ENCODE data around the gene SPNS3.

SPNS3 gene

DNA sequence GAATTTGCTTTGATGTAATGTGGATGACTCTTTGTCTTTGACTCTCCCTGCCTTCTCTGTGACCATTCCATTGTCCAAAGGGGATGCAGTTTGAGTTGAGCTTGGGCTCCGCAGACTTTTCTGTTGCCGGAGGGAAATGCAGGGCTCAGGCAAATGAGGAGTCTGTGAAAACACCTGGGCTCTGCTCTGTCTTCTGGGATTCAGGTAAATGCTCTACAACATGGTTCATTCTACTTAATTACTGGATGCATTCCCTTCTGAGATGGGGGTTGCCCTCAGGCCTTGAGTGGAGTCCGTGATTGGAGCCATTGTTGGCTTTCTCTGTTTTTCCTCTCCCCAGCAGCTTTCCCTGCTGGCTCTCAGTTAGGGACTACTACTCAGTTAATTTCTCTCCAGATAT lies 38.5 kb downstream of the SPNS3 start:
- Histone ChIP-seq H3K9me3 (ENCODE audit: control insufficient read depth, insufficient read depth, low read length) (no peaks in the 10 kb centered on the region), H3K9ac (ENCODE audit: low read depth, low read length) (no peak overlapping the region), H3K27me3 (ENCODE audit: control insufficient read depth, insufficient read depth, low read length) (no peaks in the 10 kb centered on the region), H3K4me3 (ENCODE audit: low read depth, low read length) (no peak overlapping the region), H3K4me1 (ENCODE audit: control insufficient read depth, insufficient read depth, low read length) (no peaks in the 10 kb centered on the region), H3K36me3 (ENCODE audit: control insufficient read depth, insufficient read depth, low read length) (no peaks in the 10 kb centered on the region), H3K27ac (ENCODE audit: low read depth, low read length) (no peak overlapping the region)

DNA sequence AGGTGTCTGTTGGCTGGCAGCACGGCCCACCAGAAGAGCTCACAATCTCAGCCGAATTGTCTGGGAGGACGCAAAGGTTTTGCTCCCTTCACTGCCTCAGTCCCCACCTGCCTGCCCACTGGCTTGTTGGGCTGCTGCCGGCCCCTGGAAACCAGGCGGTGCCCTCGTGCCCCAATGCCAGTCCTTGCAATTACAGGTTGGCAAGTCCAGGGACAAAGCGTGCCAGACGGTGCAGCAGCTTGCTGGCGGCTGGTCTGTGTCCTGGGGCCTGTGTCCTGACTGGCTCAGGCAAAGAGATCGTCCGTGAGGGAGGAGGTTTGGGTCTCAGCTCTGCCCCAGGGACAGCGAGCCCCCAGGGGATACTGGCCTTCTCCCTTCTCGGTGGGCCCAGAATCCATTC lies 40.4 kb downstream of the SPNS3 start:
- no peaks in the 10 kb centered on the region for H3K9me3 ChIP-seq (ENCODE audit: control insufficient read depth, insufficient read depth, low read length)
- H3K27ac ChIP-seq (ENCODE audit: low read depth, low read length) = no peak overlapping the region
- no peak overlapping the region for H3K4me3 ChIP-seq (ENCODE audit: low read depth, low read length)
- H3K27me3 ChIP-seq (ENCODE audit: control insufficient read depth, insufficient read depth, low read length) = no peaks in the 10 kb centered on the region
- H3K36me3 ChIP-seq (ENCODE audit: control insufficient read depth, insufficient read depth, low read length) = no peaks in the 10 kb centered on the region
- no peak overlapping the region for H3K9ac ChIP-seq (ENCODE audit: low read depth, low read length)
- no peaks in the 10 kb centered on the region for H3K4me1 ChIP-seq (ENCODE audit: control insufficient read depth, insufficient read depth, low read length)

GRCh38 chr17:4475001-4475400 lies 41.3 kb downstream of the SPNS3 start:
- Histone ChIP-seq H3K9me3 (ENCODE audit: control insufficient read depth, insufficient read depth, low read length) (no peaks in the 10 kb centered on the region), H3K4me3 (ENCODE audit: low read depth, low read length) (no peak overlapping the region), H3K27me3 (ENCODE audit: control insufficient read depth, insufficient read depth, low read length) (no peaks in the 10 kb centered on the region), H3K4me1 (ENCODE audit: control insufficient read depth, insufficient read depth, low read length) (no peaks in the 10 kb centered on the region), H3K36me3 (ENCODE audit: control insufficient read depth, insufficient read depth, low read length) (no peaks in the 10 kb centered on the region), H3K9ac (ENCODE audit: low read depth, low read length) (no peak overlapping the region), H3K27ac (ENCODE audit: low read depth, low read length) (no peak overlapping the region)

GRCh38 chr17:4475463-4475862 lies 41.7 kb downstream of the SPNS3 start:
- no peaks in the 10 kb centered on the region for H3K36me3 ChIP-seq (ENCODE audit: control insufficient read depth, insufficient read depth, low read length)
- no peaks in the 10 kb centered on the region for H3K27me3 ChIP-seq (ENCODE audit: control insufficient read depth, insufficient read depth, low read length)
- H3K4me1 ChIP-seq (ENCODE audit: control insufficient read depth, insufficient read depth, low read length) = peaks cover 3% of the 10 kb centered on the region; the same call in 1 of the 2 replicates
- no peak overlapping the region for H3K9ac ChIP-seq (ENCODE audit: low read depth, low read length)
- no peaks in the 10 kb centered on the region for H3K9me3 ChIP-seq (ENCODE audit: control insufficient read depth, insufficient read depth, low read length)
- no peak overlapping the region for H3K4me3 ChIP-seq (ENCODE audit: low read depth, low read length)
- no peak overlapping the region for H3K27ac ChIP-seq (ENCODE audit: low read depth, low read length)

- Histone ChIP-seq H3K36me3 (ENCODE audit: control insufficient read depth, insufficient read depth, low read length) (no peaks in the 10 kb centered on the region), H3K27ac (ENCODE audit: low read depth, low read length) (no peak overlapping the region), H3K9ac (ENCODE audit: low read depth, low read length) (no peak overlapping the region), H3K27me3 (ENCODE audit: control insufficient read depth, insufficient read depth, low read length) (no peaks in the 10 kb centered on the region), H3K9me3 (ENCODE audit: control insufficient read depth, insufficient read depth, low read length) (no peaks in the 10 kb centered on the region), H3K4me1 (ENCODE audit: control insufficient read depth, insufficient read depth, low read length) (peaks cover 6% of the 10 kb centered on the region; the same call in 1 of the 2 replicates), H3K4me3 (ENCODE audit: low read depth, low read length) (no peak overlapping the region)
Measured at GRCh38 chr17:4476017-4476416, 42.3 kb downstream of the SPNS3 start.

GRCh38 chr17:4476511-4477070 lies 42.9 kb downstream of the SPNS3 start:
- Histone ChIP-seq H3K9me3 (ENCODE audit: control insufficient read depth, insufficient read depth, low read length) (no peaks in the 10 kb centered on the region), H3K36me3 (ENCODE audit: control insufficient read depth, insufficient read depth, low read length) (no peaks in the 10 kb centered on the region), H3K27me3 (ENCODE audit: control insufficient read depth, insufficient read depth, low read length) (no peaks in the 10 kb centered on the region), H3K4me1 (ENCODE audit: control insufficient read depth, insufficient read depth, low read length) (peaks cover 6% of the 10 kb centered on the region; the same call in 1 of the 2 replicates), H3K27ac (ENCODE audit: low read depth, low read length) (no peak overlapping the region), H3K4me3 (ENCODE audit: low read depth, low read length) (no peak overlapping the region), H3K9ac (ENCODE audit: low read depth, low read length) (no peak overlapping the region)

- Histone ChIP-seq H3K27me3 (ENCODE audit: control insufficient read depth, insufficient read depth, low read length) (no peaks in the 10 kb centered on the region), H3K9me3 (ENCODE audit: control insufficient read depth, insufficient read depth, low read length) (no peaks in the 10 kb centered on the region), H3K9ac (ENCODE audit: low read depth, low read length) (no peak overlapping the region), H3K36me3 (ENCODE audit: control insufficient read depth, insufficient read depth, low read length) (no peaks in the 10 kb centered on the region), H3K4me1 (ENCODE audit: control insufficient read depth, insufficient read depth, low read length) (peaks cover 6% of the 10 kb centered on the region; the same call in 1 of the 2 replicates), H3K4me3 (ENCODE audit: low read depth, low read length) (no peak overlapping the region), H3K27ac (ENCODE audit: low read depth, low read length) (no peak overlapping the region)
Measured at GRCh38 chr17:4477255-4477791, 43.6 kb downstream of the SPNS3 start.

- no peaks in the 10 kb centered on the region for H3K36me3 ChIP-seq (ENCODE audit: control insufficient read depth, insufficient read depth, low read length)
- H3K4me3 ChIP-seq (ENCODE audit: low read depth, low read length) = no peak overlapping the region
- no peaks in the 10 kb centered on the region for H3K9me3 ChIP-seq (ENCODE audit: control insufficient read depth, insufficient read depth, low read length)
- no peak overlapping the region for H3K27ac ChIP-seq (ENCODE audit: low read depth, low read length)
- peaks cover 6% of the 10 kb centered on the region; the same call in 1 of the 2 replicates for H3K4me1 ChIP-seq (ENCODE audit: control insufficient read depth, insufficient read depth, low read length)
- H3K27me3 ChIP-seq (ENCODE audit: control insufficient read depth, insufficient read depth, low read length) = no peaks in the 10 kb centered on the region
- no peak overlapping the region for H3K9ac ChIP-seq (ENCODE audit: low read depth, low read length)
Measured at GRCh38 chr17:4478318-4478830, 44.6 kb downstream of the SPNS3 start.

DNA sequence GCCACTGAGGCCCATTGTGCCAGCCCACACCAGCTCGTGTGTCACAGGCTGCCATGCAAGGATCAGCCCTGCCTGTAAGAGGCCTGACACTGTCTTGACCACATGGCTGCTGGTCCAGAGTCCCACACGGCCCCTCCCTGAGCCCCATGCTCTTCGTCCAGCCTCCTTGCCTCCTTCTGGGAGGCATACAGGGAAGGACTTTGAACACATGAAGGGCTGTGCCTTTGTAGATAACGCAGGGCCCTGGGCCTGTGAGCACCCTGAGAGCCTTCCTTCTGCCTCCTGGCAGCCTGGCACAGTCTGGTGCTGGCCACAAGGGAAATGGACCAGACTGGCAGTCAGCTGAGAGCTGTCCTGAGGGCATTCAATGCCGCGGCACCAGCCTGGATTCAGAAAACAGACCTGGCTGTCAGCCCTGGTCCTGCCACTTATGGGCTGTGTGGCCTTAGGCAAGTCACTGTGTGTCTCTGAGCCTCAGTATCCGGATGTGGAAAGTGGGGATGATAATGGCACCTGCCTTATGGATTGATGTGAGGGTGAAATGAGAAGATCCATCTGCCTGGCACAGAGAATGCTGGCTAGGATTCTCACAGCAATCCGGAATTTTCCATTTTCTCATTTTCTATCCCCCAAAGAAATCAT lies 45.7 kb downstream of the SPNS3 start:
- Histone ChIP-seq H3K27me3 (ENCODE audit: control insufficient read depth, insufficient read depth, low read length) (no peaks in the 10 kb centered on the region), H3K9me3 (ENCODE audit: control insufficient read depth, insufficient read depth, low read length) (no peaks in the 10 kb centered on the region), H3K9ac (ENCODE audit: low read depth, low read length) (no peak overlapping the region), H3K4me3 (ENCODE audit: low read depth, low read length) (no peak overlapping the region), H3K27ac (ENCODE audit: low read depth, low read length) (no peak overlapping the region), H3K4me1 (ENCODE audit: control insufficient read depth, insufficient read depth, low read length) (peaks cover 6% of the 10 kb centered on the region; the same call in 1 of the 2 replicates), H3K36me3 (ENCODE audit: control insufficient read depth, insufficient read depth, low read length) (no peaks in the 10 kb centered on the region)

GRCh38 chr17:4479982-4480751 lies 46.4 kb downstream of the SPNS3 start:
- H3K4me1 ChIP-seq (ENCODE audit: control insufficient read depth, insufficient read depth, low read length) = peaks cover 6% of the 10 kb centered on the region; the same call in 1 of the 2 replicates
- H3K9ac ChIP-seq (ENCODE audit: low read depth, low read length) = no peak overlapping the region
- no peak overlapping the region for H3K27ac ChIP-seq (ENCODE audit: low read depth, low read length)

More at GRCh38 chr17:4479982-4480751, 46.4 kb downstream of the SPNS3 start:
- Histone ChIP-seq H3K9me3 (ENCODE audit: control insufficient read depth, insufficient read depth, low read length) (no peaks in the 10 kb centered on the region), H3K27me3 (ENCODE audit: control insufficient read depth, insufficient read depth, low read length) (no peaks in the 10 kb centered on the region), H3K4me3 (ENCODE audit: low read depth, low read length) (no peak overlapping the region), H3K36me3 (ENCODE audit: control insufficient read depth, insufficient read depth, low read length) (no peaks in the 10 kb centered on the region)
